GM18499 (cell line): ENCODE results near the gene VPS35L.

Experiments
- ATAC-seq: cut with Tn5 transposase; IDR thresholded peaks from one replicate; pipeline ENCODE4 v1.9.1; 2021; ENCODE audit warnings: moderate number of reproducible peaks; ENCODE audit not compliant: insufficient read depth, unreplicated experiment

Gene VPS35L

GRCh38 chr16:19737306-19738038, 182.0 kb downstream of the VPS35L start:
- no peak for ATAC-seq

GRCh38 chr16:19741354-19741753, 185.9 kb downstream of the VPS35L start:
- ATAC-seq: no peak

GRCh38 chr16:19743816-19744159, 188.3 kb downstream of the VPS35L start:
- ATAC-seq: no peak

- no peak for ATAC-seq
Measured at GRCh38 chr16:19744670-19745069, 189.2 kb downstream of the VPS35L start.

GRCh38 chr16:19745286-19746010, 189.9 kb downstream of the VPS35L start:
- no peak for ATAC-seq

GRCh38 chr16:19746561-19746960, 191.1 kb downstream of the VPS35L start:
- ATAC-seq: no peak

GRCh38 chr16:19748389-19749168, 193.1 kb downstream of the VPS35L start:
- ATAC-seq: no peak

- ATAC-seq: no peak
Measured at GRCh38 chr16:19749571-19750080, 194.1 kb downstream of the VPS35L start.
